ENCODE results near the gene TP53INP2.
"Not testable (repeated sequence)": the region's sequence is repeated elsewhere in the genome, so short reads cannot be mapped to it uniquely, and the experiment has no call there.

The TP53INP2 gene

GRCh38 chr20:34722560-34722959 lies 18.4 kb downstream of the TP53INP2 start:
- not testable (repeated sequence) for DNase-seq (ENCODE audit: low read depth in 2 of 2)

GRCh38 chr20:34724172-34724571 lies 20.0 kb downstream of the TP53INP2 start:
- DNase-seq (ENCODE audit: low read depth in 2 of 2): no peak

DNA sequence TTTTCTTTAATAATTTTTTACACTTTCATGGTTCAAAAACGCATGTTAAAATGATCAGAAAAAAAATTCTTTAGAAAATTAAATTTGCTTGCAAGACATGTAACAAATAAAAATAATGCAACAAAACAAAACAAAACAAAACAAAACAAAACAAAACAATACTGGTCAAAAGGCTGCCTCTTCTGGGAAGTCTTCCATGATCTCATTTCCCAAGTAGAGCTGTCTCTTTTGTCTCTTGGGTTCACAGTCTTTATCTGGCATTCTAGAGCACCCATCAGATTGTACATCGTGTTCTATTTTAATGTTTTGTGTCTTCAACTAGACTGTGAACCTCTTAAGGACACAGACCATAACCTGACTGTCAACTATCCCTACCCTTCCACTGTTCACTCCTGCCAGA lies 25.3 kb downstream of the TP53INP2 start:
- no peak for DNase-seq (ENCODE audit: low read depth in 2 of 2)

GRCh38 chr20:34732523-34732922 lies 28.4 kb downstream of the TP53INP2 start:
- DNase-seq (ENCODE audit: low read depth in 2 of 2): no peak

- no peak for DNase-seq (ENCODE audit: low read depth in 2 of 2)
Measured at GRCh38 chr20:34736106-34736735, 32.1 kb downstream of the TP53INP2 start.

- DNase-seq (ENCODE audit: low read depth in 2 of 2): no peak
Measured at GRCh38 chr20:34743039-34743438, 38.9 kb downstream of the TP53INP2 start.

- DNase-seq (ENCODE audit: low read depth in 2 of 2): no peak
Measured at GRCh38 chr20:34744340-34744739, 40.2 kb downstream of the TP53INP2 start.

GRCh38 chr20:34744847-34745246 lies 40.7 kb downstream of the TP53INP2 start:
- DNase-seq (ENCODE audit: low read depth in 2 of 2): no peak

DNA sequence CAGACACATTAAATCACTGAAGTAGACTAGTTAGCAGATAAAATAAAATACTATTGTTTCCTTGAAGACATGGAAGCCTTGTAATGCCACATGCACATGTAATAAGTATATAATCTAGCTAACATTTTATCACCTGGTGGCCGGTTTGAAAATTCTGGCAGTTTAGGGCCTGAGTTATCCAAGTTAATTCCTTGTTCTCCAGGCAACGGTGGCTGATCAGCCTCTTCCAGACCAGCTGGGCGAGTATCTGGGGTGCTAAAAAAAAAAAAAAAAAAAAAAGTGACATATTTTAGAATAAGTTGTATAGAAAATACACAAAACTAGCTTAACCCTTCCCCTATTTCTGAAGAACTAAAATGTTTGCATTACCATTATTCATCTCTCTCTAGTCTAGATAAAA lies 42.5 kb downstream of the TP53INP2 start:
- DNase-seq (ENCODE audit: low read depth in 2 of 2): no peak

- DNase-seq (ENCODE audit: low read depth in 2 of 2): no peak
Measured at GRCh38 chr20:34747479-34747878, 43.3 kb downstream of the TP53INP2 start.

DNA sequence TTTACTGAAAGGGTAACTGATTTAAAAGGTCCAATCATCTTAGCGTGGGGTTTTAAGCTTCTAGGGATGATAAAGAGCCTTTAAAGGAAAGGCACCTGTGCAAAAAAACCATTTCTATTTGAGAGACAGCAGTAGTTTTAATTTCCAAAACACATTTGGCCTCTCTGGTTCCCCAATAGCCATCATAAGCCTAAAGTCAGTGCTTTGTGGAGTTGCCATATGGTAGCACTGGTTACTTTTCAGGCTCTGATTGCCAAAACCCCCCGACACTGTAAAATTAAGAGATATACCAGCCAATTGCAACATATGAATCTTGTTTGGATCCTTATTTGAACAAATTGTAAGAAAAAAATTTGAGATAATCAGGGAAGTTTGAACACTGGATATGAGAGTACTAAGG lies 44.6 kb downstream of the TP53INP2 start:
- DNase-seq (ENCODE audit: low read depth in 2 of 2): no peak

DNA sequence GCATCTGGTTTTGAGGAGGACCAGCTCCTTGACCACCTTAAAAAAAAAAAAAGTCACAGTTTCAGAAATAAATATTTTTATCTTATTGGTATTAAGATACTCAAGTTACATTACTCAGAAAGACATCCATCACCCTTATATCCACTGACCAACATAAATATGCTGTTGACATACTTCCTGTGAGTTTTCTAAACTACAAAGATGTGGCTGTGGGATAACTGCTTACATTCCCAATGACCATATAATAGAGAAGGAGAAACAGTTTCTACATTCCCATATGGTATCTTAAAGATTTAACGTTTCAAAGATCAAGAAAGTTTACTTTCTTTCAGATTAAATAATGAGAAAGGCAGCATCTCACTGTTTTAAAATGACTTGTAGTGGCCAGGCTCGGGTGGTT lies 46.3 kb downstream of the TP53INP2 start:
- no peak for DNase-seq (ENCODE audit: low read depth in 2 of 2)

DNA sequence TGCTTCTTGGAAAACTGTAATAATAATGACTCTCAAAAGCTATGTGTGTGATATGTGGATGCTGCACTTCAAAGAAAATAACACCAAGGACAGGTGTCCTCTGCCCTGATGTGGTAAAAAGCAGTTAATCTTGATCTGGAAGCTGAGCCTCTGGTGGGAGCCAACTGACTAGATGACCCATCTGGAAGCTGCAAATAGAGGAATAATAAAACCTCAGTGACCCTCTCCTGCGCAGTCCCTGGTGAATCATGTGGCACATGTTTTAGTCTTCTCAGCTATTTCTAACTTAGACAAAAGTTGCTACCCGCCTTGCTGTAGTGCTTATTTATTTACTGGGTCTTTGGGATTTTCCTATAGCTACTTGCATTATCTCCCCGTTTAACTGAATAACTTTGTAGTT lies 47.3 kb downstream of the TP53INP2 start:
- DNase-seq (ENCODE audit: low read depth in 2 of 2): no peak

DNA sequence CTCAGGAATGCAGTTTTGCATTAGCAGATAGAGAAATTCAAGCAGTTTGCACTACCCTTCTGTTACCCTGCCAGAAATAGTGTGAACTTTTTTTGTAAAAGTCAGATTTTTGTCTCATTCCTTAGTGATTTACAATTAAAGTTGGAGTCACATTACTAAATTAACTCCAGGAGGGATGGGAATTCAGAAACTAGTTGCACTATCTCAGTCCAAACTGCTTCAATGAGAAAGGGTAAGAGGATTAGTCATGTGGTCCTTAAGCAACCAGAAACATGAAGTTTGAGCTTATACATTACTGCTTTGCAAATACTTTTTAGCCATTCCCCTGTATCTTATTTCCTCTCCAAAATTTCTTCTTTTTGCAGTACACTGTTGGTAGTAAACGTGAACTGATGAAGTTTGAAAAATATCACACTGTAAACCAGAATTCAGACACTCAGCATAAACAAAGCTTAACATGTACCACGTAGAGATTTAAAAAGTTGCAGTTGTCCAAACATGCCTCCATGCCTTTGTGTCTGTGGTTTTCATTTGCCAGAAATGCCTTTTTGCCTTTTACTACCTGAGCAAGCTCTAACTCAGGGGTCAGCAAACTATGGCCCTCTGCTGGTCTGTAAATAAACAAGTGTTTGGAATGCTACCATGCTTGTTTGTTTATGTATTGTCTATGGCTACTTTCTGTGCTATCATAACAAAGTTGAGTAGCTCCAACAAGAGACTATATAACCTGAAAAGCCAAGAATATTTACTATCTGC lies 49.7 kb downstream of the TP53INP2 start:
- no peak for DNase-seq (ENCODE audit: low read depth in 2 of 2)

DNA sequence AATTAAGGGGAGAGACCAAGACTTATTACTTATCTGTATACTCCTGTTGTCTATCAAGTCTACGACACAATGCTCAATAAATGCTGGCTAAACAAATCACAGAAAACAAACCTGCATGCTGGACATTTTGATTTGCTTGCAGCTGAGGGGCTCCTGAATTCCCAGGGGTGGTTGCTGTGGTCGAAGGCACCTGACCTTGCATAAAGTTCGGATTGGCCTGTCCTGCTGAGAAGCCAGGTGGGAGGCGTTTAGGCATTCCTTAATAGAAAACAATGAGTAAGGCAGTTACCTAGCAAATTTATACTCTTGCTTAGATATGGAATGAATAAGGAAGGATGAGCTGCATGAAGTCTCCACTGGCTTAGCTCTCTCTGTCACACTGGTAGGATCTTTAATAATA lies 50.5 kb downstream of the TP53INP2 start:
- DNase-seq (ENCODE audit: low read depth in 2 of 2): no peak

- no peak for DNase-seq (ENCODE audit: low read depth in 2 of 2)
Measured at GRCh38 chr20:34755367-34755766, 51.2 kb downstream of the TP53INP2 start.

DNA sequence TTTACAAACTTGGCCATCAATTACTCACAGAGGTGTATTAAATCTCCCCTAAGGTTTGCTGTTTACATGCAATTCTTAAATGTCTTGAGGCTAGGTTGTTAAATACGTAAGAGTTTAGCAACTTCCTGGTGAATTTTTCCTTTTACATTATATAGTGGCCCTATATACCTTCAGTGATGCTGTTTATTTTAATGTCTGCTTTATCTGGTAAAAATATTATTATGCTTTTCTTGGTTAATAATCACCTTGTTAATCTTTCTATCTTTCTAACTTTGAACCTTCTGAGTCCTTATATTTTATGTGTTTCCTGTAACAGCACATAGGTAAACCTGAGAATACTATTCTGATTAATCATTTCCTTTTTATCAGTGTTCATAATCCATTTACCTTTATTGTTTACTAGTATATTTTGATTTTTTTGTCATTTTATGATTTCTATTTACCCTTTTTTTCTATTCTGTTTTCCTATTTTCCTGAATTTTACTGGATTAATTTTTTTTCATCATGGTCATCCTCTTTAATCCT lies 57.9 kb downstream of the TP53INP2 start:
- no peak for DNase-seq (ENCODE audit: low read depth in 2 of 2)

All from activated CD8-positive, alpha-beta memory T cell treated with anti-CD3 and anti-CD28 coated beads for 4 hours (primary cell).